Measurements from ENCODE around the gene SLC46A1.

- no peak for TF ChIP-seq CTCF (IDR thresholded peaks at IDR 0.05)
- TF ChIP-seq POLR2AphosphoS5 (IDR thresholded peaks at IDR 0.05): no peak
- no peak for TF ChIP-seq POLR2A (IDR thresholded peaks at IDR 0.05)
These were observed 14.6 kb downstream of the SLC46A1 start for GRCh38 chr17:28391401-28391800.
